Measurements from ENCODE around the gene NAV2. TPM values are rescaled to one million over a fixed set of nuclear protein-coding genes. Genes with fewer than 3 reads are reported as not detected.

NAV2 gene
- total RNA-seq, 4 donors from 2014 or later: 9.1 to 34.7 (median 22.2) TPM

GRCh38 chr11:19836666-19837065, 124.0 kb downstream of the NAV2 start:
- H3K27me3 ChIP-seq: no peaks in the 10 kb centered on the region
- no peaks in the 10 kb centered on the region for H3K4me1 ChIP-seq
- no peak for DNase-seq (ENCODE audit: low spot score in 2 of 2)
- 87% methylated on average over 2 of the region's 2 CpGs for WGBS
- no peaks in the 10 kb centered on the region for H3K9me3 ChIP-seq
- H3K4me3 ChIP-seq: no peak overlapping the region
- TF ChIP-seq EP300 (IDR thresholded peaks at IDR 0.05) (no peak), POLR2A (IDR thresholded peaks at IDR 0.05) (no peak), POLR2AphosphoS5 (IDR thresholded peaks at IDR 0.05) (no peak), CTCF (IDR thresholded peaks at IDR 0.05) (no peak)
- peaks cover 8% of the 10 kb centered on the region for H3K36me3 ChIP-seq
- no peak overlapping the region for H3K27ac ChIP-seq

GRCh38 chr11:19838994-19839768, 126.5 kb downstream of the NAV2 start:
- 94% methylated on average over 4 of the region's 4 CpGs for WGBS
- Histone ChIP-seq H3K36me3 (no peaks in the 10 kb centered on the region), H3K4me1 (no peaks in the 10 kb centered on the region), H3K9me3 (no peaks in the 10 kb centered on the region), H3K27me3 (no peaks in the 10 kb centered on the region), H3K4me3 (no peak overlapping the region), H3K27ac (no peak overlapping the region)
- no peak for TF ChIP-seq CTCF (IDR thresholded peaks at IDR 0.05)
- no peak for TF ChIP-seq POLR2A (IDR thresholded peaks at IDR 0.05)
- no peak for TF ChIP-seq POLR2AphosphoS5 (IDR thresholded peaks at IDR 0.05)
- TF ChIP-seq EP300 (IDR thresholded peaks at IDR 0.05): no peak
- DNase-seq (ENCODE audit: low spot score in 2 of 2): no peak

- H3K4me3 ChIP-seq: no peak overlapping the region
- no peak overlapping the region for H3K27ac ChIP-seq
- H3K9me3 ChIP-seq: no peaks in the 10 kb centered on the region
- no peaks in the 10 kb centered on the region for H3K27me3 ChIP-seq
- DNase-seq (ENCODE audit: low spot score in 2 of 2): no peak
- no peaks in the 10 kb centered on the region for H3K36me3 ChIP-seq
- TF ChIP-seq POLR2AphosphoS5 (IDR thresholded peaks at IDR 0.05) (no peak), EP300 (IDR thresholded peaks at IDR 0.05) (no peak), CTCF (IDR thresholded peaks at IDR 0.05) (no peak), POLR2A (IDR thresholded peaks at IDR 0.05) (no peak)
- H3K4me1 ChIP-seq: no peaks in the 10 kb centered on the region
Measured at GRCh38 chr11:19840961-19841360, 128.3 kb downstream of the NAV2 start.

- no peaks in the 10 kb centered on the region for H3K9me3 ChIP-seq
- no peak for DNase-seq (ENCODE audit: low spot score in 2 of 2)
- H3K36me3 ChIP-seq: no peaks in the 10 kb centered on the region
- TF ChIP-seq EP300 (IDR thresholded peaks at IDR 0.05) (no peak), POLR2A (IDR thresholded peaks at IDR 0.05) (no peak), CTCF (IDR thresholded peaks at IDR 0.05) (no peak), POLR2AphosphoS5 (IDR thresholded peaks at IDR 0.05) (no peak)
- H3K27ac ChIP-seq: no peak overlapping the region
- no peaks in the 10 kb centered on the region for H3K27me3 ChIP-seq
- 77% methylated on average over 7 of the region's 7 CpGs for WGBS
- no peak overlapping the region for H3K4me3 ChIP-seq
- H3K4me1 ChIP-seq: peaks cover 3% of the 10 kb centered on the region
Measured at GRCh38 chr11:19842505-19842904, 129.9 kb downstream of the NAV2 start.

GRCh38 chr11:19843079-19843478, 130.4 kb downstream of the NAV2 start:
- peaks cover 4% of the 10 kb centered on the region for H3K4me1 ChIP-seq
- no peak overlapping the region for H3K27ac ChIP-seq
- H3K4me3 ChIP-seq: no peak overlapping the region
- no peaks in the 10 kb centered on the region for H3K27me3 ChIP-seq
- H3K9me3 ChIP-seq: no peaks in the 10 kb centered on the region
- H3K36me3 ChIP-seq: no peaks in the 10 kb centered on the region
- no peak for DNase-seq (ENCODE audit: low spot score in 2 of 2)
- 70% methylated on average over 2 of the region's 2 CpGs for WGBS
- TF ChIP-seq POLR2A (IDR thresholded peaks at IDR 0.05): no peak
- TF ChIP-seq POLR2AphosphoS5 (IDR thresholded peaks at IDR 0.05): no peak
- no peak for TF ChIP-seq EP300 (IDR thresholded peaks at IDR 0.05)
- no peak for TF ChIP-seq CTCF (IDR thresholded peaks at IDR 0.05)
